SK-N-SH treated with all-trans-retinoic acid at 6 μM for 48 hours (cell line): Measurements from ENCODE around the gene MRTFA.
"Not testable (repeated sequence)": the region's sequence is repeated elsewhere in the genome, so short reads cannot be mapped to it uniquely, and the experiment has no call there.

ENCODE experiments used
- ATAC-seq: fragments of 200-7000 bp; cut with Tn5 transposase; 3 replicates; pipeline ENCODE4 v1.9.1; 2020; ENCODE audit warnings: mild to moderate bottlenecking, moderate library complexity
- ARNTL ChIP-seq: fragments of 450-650 bp; formaldehyde crosslinking; IDR thresholded peaks from 2 replicates; pipeline ENCODE4 v1.5.0; 2020; ENCODE audit warnings: low read depth, mild to moderate bottlenecking, moderate library complexity, borderline replicate concordance
- BACH2 ChIP-seq: fragments of 250-450 bp; sonication (Bioruptor Pico); IDR thresholded peaks from 2 replicates; pipeline ENCODE4 v1.9.0; 2021; ENCODE audit warnings: mild to moderate bottlenecking, borderline replicate concordance
- CSDC2 ChIP-seq: fragments of 250-450 bp; sonication (Bioruptor Pico); IDR thresholded peaks from 2 replicates; pipeline ENCODE4 v1.5.0; 2020; ENCODE audit warnings: mild to moderate bottlenecking, moderate library complexity
- CSRNP3 ChIP-seq: fragments of 250-450 bp; sonication (Bioruptor Pico); IDR thresholded peaks from 2 replicates; pipeline ENCODE4 v1.5.1; 2021; ENCODE audit warnings: mild to moderate bottlenecking, moderate library complexity
- ESRRG ChIP-seq: fragments of 250-450 bp; sonication (Bioruptor Pico); IDR thresholded peaks from 2 replicates; pipeline ENCODE4 v1.6.1; 2021; ENCODE audit warnings: mild to moderate bottlenecking
- GLIS3 ChIP-seq: fragments of 250-450 bp; sonication (Bioruptor Pico); IDR thresholded peaks from 2 replicates; pipeline ENCODE4 v1.5.0; 2020; ENCODE audit warnings: mild to moderate bottlenecking, moderate library complexity
- ISL1 ChIP-seq: fragments of 250-450 bp; sonication (Bioruptor Pico); IDR thresholded peaks from 2 replicates; pipeline ENCODE4 v2.1.2; 2022; ENCODE audit warnings: mild to moderate bottlenecking, moderate library complexity
- PATZ1 ChIP-seq: fragments of 250-450 bp; sonication (Bioruptor Pico); IDR thresholded peaks from 2 replicates; pipeline ENCODE4 v1.8.0; 2020; ENCODE audit warnings: mild to moderate bottlenecking, moderate library complexity, borderline replicate concordance
- RARB ChIP-seq: fragments of 250-450 bp; sonication (Bioruptor Pico); IDR thresholded peaks from 2 replicates; pipeline ENCODE4 v1.8.0; 2021; ENCODE audit warnings: mild to moderate bottlenecking, moderate library complexity
- SNAI2 ChIP-seq: fragments of 250-450 bp; sonication (Bioruptor Pico); IDR thresholded peaks from 2 replicates; pipeline ENCODE4 v1.5.0; 2020; ENCODE audit warnings: mild to moderate bottlenecking, moderate library complexity
- TCF4 ChIP-seq: fragments of 250-450 bp; sonication (Bioruptor Pico); IDR thresholded peaks from 2 replicates; pipeline ENCODE4 v1.8.0; 2021; ENCODE audit warnings: mild to moderate bottlenecking, moderate library complexity, borderline replicate concordance
- TOX ChIP-seq: fragments of 250-450 bp; sonication (Bioruptor Pico); IDR thresholded peaks from 2 replicates; pipeline ENCODE4 v1.8.0; 2021; ENCODE audit warnings: mild to moderate bottlenecking, moderate library complexity, borderline replicate concordance
- ZC3H10 ChIP-seq: fragments of 250-450 bp; sonication (Bioruptor Pico); IDR thresholded peaks from 2 replicates; pipeline ENCODE4 v1.5.1; 2021; ENCODE audit warnings: mild to moderate bottlenecking, moderate library complexity
- ZFP3 ChIP-seq: fragments of 250-450 bp; sonication (Bioruptor Pico); IDR thresholded peaks from 2 replicates; pipeline ENCODE4 v1.5.0; 2020; ENCODE audit warnings: mild to moderate bottlenecking, moderate library complexity
- ZFP30 ChIP-seq: fragments of 450-650 bp; formaldehyde crosslinking; IDR thresholded peaks from 2 replicates; pipeline ENCODE4 v1.5.0; 2022; ENCODE audit warnings: mild to moderate bottlenecking, moderate library complexity
- ZNF565 ChIP-seq: fragments of 450-650 bp; formaldehyde crosslinking; conservative IDR thresholded peaks from 2 replicates; pipeline ENCODE4 v1.5.0; 2020; ENCODE audit warnings: low read depth, mild to moderate bottlenecking, moderate library complexity
- ZNF70 ChIP-seq: fragments of 450-650 bp; formaldehyde crosslinking; IDR thresholded peaks from 2 replicates; pipeline ENCODE4 v1.5.0; 2020; ENCODE audit warnings: mild to moderate bottlenecking, moderate library complexity
- ZNF8 ChIP-seq: fragments of 450-650 bp; formaldehyde crosslinking; IDR thresholded peaks from 2 replicates; pipeline ENCODE4 v1.5.0; 2020; ENCODE audit warnings: mild to moderate bottlenecking, moderate library complexity
- TF ChIP-seq, protein P1 (sequence below): fragments of 250-450 bp; sonication (Bioruptor Pico); IDR thresholded peaks from 2 replicates; pipeline ENCODE4 v1.5.1; 2020; ENCODE audit warnings: low read depth, mild to moderate bottlenecking, moderate library complexity
- TF ChIP-seq, protein P2 (sequence below): fragments of 250-450 bp; sonication (Bioruptor Pico); IDR thresholded peaks from 2 replicates; pipeline ENCODE4 v1.5.0; 2020; ENCODE audit warnings: mild to moderate bottlenecking, moderate library complexity
- TF ChIP-seq, protein P3 (sequence below): fragments of 250-450 bp; sonication (Bioruptor Pico); IDR thresholded peaks from 2 replicates; pipeline ENCODE4 v1.8.0; 2021; ENCODE audit warnings: low read depth, mild to moderate bottlenecking, moderate library complexity, borderline replicate concordance

The MRTFA gene

DNA sequence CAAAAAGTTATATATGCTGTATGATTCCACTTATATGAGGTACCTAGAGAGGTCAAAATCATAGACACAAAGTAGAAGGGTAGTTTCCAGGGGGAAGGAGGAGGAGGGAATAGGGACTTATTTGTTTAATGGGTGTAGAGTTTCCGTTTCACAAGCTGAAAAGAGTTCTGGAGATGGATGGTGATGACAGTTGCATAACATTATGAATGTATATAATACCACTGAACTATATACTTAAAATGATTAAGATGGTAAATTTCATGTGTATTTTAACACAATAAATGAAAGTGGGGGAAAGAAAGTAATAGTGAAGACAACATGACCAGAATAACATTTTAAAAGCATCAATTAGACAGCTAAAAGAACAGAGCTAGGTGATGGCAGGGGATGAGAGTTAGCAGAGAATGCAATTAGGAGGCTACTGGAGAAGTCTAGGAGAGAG lies 51.2 kb downstream of the MRTFA start:
- ATAC-seq = no peak
- TF ChIP-seq TOX (no peak), ZC3H10 (CRISPR knock-in tag) (no peak), TCF4 (no peak), ZFP30 (CRISPR knock-in tag) (no peak), ESRRG (CRISPR knock-in tag) (no peak), ISL1 (CRISPR knock-in tag) (no peak), RARB (CRISPR knock-in tag) (no peak), ZNF565 (CRISPR knock-in tag) (no peak), ZNF70 (CRISPR knock-in tag) (no peak), GLIS3 (CRISPR knock-in tag) (no peak), ZFP3 (no peak)
- TF ChIP-seq, protein P1, sequence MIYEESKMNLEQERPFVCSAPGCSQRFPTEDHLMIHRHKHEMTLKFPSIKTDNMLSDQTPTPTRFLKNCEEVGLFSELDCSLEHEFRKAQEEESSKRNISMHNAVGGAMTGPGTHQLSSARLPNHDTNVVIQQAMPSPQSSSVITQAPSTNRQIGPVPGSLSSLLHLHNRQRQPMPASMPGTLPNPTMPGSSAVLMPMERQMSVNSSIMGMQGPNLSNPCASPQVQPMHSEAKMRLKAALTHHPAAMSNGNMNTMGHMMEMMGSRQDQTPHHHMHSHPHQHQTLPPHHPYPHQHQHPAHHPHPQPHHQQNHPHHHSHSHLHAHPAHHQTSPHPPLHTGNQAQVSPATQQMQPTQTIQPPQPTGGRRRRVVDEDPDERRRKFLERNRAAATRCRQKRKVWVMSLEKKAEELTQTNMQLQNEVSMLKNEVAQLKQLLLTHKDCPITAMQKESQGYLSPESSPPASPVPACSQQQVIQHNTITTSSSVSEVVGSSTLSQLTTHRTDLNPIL (CRISPR knock-in tag) = no peak
- TF ChIP-seq, protein P2, sequence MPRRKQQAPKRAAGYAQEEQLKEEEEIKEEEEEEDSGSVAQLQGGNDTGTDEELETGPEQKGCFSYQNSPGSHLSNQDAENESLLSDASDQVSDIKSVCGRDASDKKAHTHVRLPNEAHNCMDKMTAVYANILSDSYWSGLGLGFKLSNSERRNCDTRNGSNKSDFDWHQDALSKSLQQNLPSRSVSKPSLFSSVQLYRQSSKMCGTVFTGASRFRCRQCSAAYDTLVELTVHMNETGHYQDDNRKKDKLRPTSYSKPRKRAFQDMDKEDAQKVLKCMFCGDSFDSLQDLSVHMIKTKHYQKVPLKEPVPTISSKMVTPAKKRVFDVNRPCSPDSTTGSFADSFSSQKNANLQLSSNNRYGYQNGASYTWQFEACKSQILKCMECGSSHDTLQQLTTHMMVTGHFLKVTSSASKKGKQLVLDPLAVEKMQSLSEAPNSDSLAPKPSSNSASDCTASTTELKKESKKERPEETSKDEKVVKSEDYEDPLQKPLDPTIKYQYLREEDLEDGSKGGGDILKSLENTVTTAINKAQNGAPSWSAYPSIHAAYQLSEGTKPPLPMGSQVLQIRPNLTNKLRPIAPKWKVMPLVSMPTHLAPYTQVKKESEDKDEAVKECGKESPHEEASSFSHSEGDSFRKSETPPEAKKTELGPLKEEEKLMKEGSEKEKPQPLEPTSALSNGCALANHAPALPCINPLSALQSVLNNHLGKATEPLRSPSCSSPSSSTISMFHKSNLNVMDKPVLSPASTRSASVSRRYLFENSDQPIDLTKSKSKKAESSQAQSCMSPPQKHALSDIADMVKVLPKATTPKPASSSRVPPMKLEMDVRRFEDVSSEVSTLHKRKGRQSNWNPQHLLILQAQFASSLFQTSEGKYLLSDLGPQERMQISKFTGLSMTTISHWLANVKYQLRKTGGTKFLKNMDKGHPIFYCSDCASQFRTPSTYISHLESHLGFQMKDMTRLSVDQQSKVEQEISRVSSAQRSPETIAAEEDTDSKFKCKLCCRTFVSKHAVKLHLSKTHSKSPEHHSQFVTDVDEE (CRISPR knock-in tag) = no peak
- TF ChIP-seq, protein P3, sequence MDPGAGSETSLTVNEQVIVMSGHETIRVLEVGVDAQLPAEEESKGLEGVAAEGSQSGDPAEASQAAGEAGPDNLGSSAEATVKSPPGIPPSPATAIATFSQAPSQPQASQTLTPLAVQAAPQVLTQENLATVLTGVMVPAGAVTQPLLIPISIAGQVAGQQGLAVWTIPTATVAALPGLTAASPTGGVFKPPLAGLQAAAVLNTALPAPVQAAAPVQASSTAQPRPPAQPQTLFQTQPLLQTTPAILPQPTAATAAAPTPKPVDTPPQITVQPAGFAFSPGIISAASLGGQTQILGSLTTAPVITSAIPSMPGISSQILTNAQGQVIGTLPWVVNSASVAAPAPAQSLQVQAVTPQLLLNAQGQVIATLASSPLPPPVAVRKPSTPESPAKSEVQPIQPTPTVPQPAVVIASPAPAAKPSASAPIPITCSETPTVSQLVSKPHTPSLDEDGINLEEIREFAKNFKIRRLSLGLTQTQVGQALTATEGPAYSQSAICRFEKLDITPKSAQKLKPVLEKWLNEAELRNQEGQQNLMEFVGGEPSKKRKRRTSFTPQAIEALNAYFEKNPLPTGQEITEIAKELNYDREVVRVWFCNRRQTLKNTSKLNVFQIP (CRISPR knock-in tag) = no peak

DNA sequence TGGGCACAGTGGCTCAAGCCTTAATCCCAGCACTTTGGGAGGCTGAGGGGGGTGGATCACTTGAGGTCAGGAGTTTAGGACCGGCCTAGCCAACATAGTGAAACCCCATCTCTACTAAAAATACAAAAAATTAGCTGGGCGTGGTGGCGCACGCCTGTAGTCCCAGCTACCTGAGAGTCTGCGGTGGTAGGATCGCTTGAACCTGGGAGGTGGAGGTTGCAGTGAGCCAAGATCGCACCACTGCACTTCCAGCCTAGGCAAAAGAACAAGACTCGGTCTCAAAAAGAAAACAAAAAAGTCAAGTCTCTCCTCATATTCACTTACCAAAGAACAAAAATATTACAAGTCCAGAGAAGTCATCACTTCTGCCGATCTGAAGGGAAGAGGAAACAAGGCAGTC lies 51.8 kb downstream of the MRTFA start:
- ATAC-seq = not testable (repeated sequence)

DNA sequence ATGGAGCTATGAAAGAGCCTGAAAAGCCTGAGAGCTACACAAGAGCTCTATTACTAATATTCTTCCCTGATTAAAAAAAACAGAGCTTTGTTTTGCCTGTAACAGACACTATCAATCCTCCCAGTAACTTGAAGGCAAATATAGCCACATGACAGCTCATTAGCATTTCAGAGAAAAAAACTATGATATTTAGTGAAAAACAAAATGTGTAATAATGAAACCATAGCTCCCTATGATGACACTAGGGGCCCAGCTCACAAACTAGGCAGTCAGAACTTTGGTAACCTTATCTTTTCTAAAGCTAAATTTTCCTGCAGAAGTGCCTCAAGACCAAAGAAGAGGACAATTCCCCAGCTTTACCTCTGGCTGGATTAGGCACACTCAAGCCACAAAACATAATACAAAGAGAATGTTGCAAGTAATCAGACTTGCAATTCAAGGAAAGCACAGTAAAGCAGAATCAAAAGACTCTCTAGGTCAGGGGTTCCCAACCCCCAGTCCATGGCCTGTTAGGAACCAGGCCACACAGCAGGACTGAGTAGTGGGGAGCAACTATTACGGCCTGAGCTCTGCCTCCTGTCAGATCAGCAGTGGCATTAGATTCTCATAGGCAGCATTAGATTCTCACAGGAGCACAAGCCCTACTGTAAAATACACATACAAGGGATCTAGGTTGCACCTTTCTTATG lies 53.3 kb downstream of the MRTFA start:
- no peak for TF ChIP-seq CSDC2
- TF ChIP-seq ARNTL (CRISPR knock-in tag) = no peak
- no peak for TF ChIP-seq TCF4
- TF ChIP-seq TOX = no peak
- TF ChIP-seq BACH2 (CRISPR knock-in tag) = no peak
- TF ChIP-seq SNAI2 (CRISPR knock-in tag) = no peak
- TF ChIP-seq ZNF8 (CRISPR knock-in tag) = no peak
- no peak for TF ChIP-seq ESRRG (CRISPR knock-in tag)
- no peak for TF ChIP-seq CSRNP3 (CRISPR knock-in tag)
- TF ChIP-seq RARB (CRISPR knock-in tag) = no peak
- TF ChIP-seq PATZ1 (CRISPR knock-in tag) = no peak
- TF ChIP-seq ZNF565 (CRISPR knock-in tag) = no peak
- TF ChIP-seq, protein P2 (CRISPR knock-in tag) = no peak
- no peak for TF ChIP-seq ISL1 (CRISPR knock-in tag)
- TF ChIP-seq, all 23 proteins: peak for 0
- no peak for ATAC-seq
